Mammary epithelial cell (primary cell): ENCODE results near the gene CRAMP1.

Source experiments
- CTCF ChIP-seq, 2 donors: IDR thresholded peaks in 1 of 2; conservative IDR thresholded peaks in 1 of 2; 2 replicates each; pipeline ENCODE4 v1.5.1; 2011 to 2012; ENCODE audit warnings: inconsistent platforms in 2 of 2, low read length in 2 of 2, mild to moderate bottlenecking in 2 of 2, control low read depth in 1 of 2, low read depth in 1 of 2; ENCODE audit not compliant: insufficient read depth in 1 of 2; ENCODE audit errors: extremely low read depth in 1 of 2
- EZH2 ChIP-seq: IDR thresholded peaks from 2 replicates; pipeline ENCODE4 v1.6.1; 2012; ENCODE audit warnings: low read length, inconsistent platforms, borderline replicate concordance

GRCh38 chr16:1700246-1700645 is 88.1 kb downstream of the CRAMP1 start:
- TF ChIP-seq CTCF (conservative IDR thresholded peaks at IDR 0.05 in 1 of 2, IDR thresholded peaks at IDR 0.05 in 1 of 2; ENCODE audit: extremely low read depth in 1 of 2, insufficient read depth in 1 of 2, low read depth in 1 of 2, low read length in 2 of 2) (no peak), EZH2 (no peak)
